ENCODE data around the gene TBX4.
"Not testable (repeated sequence)": the region's sequence is repeated elsewhere in the genome, so short reads cannot be mapped to it uniquely, and the experiment has no call there.

DNA sequence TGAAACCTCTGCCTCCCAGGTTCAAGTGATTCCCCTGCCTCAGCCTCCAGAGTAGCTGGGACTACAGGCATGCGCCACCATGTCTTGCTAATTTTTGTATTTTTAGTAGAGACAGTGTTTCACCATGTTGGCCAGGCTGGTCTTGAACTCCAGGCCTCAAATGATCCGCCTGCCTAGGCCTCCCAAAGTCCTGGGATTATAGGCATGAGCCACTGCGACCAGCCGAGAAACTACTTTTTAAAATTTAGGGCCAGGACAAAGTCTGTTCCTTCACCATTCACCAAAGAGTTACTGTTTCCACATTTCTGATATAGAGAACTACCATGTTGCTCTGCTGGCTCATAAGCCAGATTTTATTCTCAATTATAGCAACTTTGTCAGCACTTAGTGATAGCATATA is 3.1 kb upstream of the TBX4 start:
- TF ChIP-seq POLR2A, CTCF (IDR thresholded peaks at IDR 0.05): not testable (repeated sequence)

All from thyroid gland (tissue), 4 donors.